ENCODE data around the gene PRLHR.
A peak's percentile ranks its signal among the peaks of the same experiment; 100 is the strongest.

Gene PRLHR

DNA sequence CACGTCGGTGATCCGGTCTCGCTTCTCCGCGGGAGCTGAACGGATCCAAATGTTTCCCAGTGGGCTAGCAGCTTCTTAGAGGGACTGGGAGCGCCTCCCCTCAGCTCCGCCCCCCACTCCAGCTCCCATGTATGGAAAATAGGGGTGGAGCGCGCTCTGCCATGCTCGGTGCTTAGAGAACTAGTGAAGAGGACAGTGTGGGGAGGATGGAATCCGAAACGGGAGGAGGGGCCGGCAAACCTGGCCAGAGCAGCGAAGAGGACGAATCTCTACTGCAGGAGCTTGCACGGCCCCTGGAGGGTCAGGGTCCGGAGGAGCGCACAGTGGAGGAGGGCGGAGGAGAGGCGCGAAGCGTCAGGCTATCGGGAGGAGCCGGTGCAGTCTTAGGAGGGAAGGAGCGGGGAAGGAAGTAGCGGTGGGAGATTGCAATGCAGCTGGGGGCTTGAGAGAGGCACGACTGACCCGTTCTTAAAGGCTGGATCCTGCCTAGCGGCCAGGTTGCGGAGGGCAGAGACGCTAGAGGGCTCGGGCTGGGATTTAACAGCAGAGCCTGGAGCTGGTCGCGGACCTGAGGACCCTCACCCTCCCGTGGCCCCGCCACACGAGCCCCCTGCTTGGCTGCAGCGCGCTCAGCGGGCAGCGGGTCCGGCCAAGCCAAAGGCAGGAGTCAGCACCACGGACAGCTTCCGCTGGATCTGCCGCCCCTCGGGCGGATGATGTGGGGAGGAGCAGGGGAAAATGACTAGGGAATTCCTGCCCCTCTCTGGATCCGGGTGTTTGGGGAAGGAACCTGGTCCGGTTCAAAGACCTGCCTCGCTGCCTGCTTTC, at the start of gene PRLHR:
TSS of gene PRLHR (minus strand) at position 51 of the 828 bp plus-strand sequence. CDS start 404 bp downstream, outside the sequence.
- TF ChIP-seq, protein P1, sequence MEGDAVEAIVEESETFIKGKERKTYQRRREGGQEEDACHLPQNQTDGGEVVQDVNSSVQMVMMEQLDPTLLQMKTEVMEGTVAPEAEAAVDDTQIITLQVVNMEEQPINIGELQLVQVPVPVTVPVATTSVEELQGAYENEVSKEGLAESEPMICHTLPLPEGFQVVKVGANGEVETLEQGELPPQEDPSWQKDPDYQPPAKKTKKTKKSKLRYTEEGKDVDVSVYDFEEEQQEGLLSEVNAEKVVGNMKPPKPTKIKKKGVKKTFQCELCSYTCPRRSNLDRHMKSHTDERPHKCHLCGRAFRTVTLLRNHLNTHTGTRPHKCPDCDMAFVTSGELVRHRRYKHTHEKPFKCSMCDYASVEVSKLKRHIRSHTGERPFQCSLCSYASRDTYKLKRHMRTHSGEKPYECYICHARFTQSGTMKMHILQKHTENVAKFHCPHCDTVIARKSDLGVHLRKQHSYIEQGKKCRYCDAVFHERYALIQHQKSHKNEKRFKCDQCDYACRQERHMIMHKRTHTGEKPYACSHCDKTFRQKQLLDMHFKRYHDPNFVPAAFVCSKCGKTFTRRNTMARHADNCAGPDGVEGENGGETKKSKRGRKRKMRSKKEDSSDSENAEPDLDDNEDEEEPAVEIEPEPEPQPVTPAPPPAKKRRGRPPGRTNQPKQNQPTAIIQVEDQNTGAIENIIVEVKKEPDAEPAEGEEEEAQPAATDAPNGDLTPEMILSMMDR (IDR thresholded peaks at IDR 0.05): no peak
- Histone ChIP-seq H3K27ac (no peak within 1 kb of the TSS), H3K4me3 (peak within 1 kb of the TSS; percentile 17)
- no peak for DNase-seq (ENCODE audit: low spot score)

DNA sequence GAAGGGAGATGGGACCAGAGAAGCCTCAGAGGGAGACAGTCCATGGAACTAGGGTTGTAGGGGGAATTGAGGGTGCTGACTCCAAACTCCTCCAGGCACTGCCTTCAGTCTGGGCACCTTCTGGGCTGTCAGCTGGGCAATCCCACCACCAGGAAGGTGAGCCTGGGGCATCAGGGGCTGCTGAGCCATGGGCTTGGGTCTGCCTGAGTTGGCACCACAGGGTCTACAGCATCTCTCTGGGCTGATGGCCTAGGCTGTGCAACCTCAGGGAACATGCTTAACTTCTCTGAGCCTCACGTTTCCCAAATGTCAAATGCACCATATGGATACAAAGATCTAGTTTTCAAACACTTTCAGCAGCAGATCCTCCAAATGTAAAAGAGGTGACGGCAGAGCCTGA, 46.8 kb upstream of the PRLHR start:
- Histone ChIP-seq H3K4me3 (no peak overlapping the region), H3K27ac (no peak overlapping the region)
- TF ChIP-seq, protein P1 (IDR thresholded peaks at IDR 0.05): no peak
- DNase-seq (ENCODE audit: low spot score): no peak

DNA sequence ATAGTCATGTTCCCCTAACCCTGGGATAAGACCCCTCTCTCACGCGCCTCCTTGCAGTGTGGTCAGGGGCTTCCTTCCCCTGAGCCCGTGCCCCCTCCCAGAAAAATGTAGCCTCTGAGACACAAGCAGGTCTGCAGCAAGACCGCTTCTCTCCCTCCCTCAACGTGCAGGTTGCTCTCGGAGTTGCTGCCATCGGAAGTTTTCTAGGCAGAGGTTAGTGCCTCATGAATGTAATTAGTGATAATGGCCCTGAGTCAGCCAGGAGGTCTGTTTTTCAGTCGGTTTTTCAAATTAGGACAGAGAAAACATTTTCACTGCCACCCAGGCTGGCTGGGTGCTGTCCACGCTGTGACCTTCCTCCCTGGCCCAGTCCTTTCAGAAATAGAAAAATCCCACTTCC, 43.2 kb upstream of the PRLHR start:
- TF ChIP-seq, protein P1 (IDR thresholded peaks at IDR 0.05): no peak
- Histone ChIP-seq H3K27ac (no peak overlapping the region), H3K4me3 (no peak overlapping the region)
- DNase-seq (ENCODE audit: low spot score): no peak

DNA sequence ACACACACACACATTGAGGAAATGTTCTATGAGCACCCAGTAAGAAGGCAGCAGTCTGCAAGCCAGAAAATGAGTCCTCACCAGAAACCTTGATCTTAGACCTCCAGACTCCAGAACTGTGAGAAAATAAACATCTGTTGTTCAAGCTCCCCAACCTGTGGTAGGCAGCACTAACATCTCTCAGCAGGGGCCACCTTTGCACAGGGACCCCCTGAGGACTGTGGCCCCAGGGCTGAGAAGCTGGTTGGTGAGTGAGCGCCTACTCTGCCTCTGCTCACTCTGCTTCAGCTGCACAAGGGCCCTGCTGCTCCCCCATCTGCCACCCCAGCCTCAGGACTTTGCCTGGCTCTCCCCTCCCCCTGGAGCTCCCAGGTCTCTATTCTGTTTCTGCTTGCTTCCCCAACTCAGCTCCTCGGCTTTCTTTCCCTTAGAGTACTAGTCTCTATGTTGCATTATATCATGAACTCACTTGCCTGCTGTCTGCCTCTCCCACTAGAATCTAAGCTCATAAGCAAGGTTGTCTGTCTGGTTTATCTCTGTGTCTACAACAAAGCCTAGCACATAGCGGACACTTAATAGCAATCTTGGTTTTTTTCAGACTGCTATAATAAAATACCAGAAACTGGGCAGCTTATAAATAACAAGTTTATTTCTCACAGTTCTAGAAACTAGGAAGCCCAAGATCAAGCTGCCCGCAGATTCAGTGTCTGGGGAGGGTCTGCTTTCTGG, 40.4 kb upstream of the PRLHR start:
- no peak for DNase-seq (ENCODE audit: low spot score)
- H3K27ac ChIP-seq: no peak overlapping the region
- TF ChIP-seq, protein P1 (IDR thresholded peaks at IDR 0.05): no peak
- H3K4me3 ChIP-seq: no peak overlapping the region

DNA sequence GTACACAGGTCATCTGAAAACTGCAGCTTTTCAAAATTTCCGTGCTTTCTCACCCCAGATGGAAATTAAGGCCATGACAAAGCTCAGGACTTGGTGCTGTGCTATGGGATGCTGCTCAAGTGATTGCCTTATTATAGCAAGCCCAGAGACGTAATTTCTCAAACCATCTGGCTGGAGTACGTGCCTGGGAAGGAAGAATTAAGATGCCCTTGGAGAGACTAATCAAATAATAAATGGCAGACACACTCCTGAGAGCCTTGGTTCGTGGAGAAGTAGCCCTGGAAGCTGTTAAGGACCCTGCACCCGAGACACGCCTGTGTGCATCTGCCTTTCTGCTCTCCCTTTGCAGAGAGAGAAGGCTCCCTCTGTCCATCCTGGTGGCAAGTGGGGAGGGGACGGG, 38.3 kb upstream of the PRLHR start:
- no peak for DNase-seq (ENCODE audit: low spot score)
- Histone ChIP-seq H3K27ac (no peak overlapping the region), H3K4me3 (no peak overlapping the region)
- TF ChIP-seq, protein P1 (IDR thresholded peaks at IDR 0.05): no peak

DNA sequence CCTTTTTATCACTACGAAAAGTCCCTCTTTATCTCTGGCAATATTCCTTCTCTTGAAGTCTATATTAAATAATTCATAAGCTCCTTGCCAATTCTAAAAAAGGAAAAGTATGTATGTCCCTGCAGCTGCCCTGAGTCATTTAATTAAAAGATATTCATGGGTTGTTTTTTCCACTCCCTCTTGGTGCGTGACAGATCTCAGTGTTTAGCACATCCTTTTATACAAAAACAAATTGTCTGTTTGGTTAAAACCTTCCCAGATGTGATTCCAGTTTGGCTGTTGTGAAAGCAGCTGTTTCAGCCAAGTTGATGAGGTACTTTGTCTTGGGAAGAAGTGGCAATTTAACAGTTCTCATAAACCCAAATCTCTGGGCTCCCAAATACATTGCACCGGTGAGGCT, 33.8 kb upstream of the PRLHR start:
- DNase-seq (ENCODE audit: low spot score): no peak
- Histone ChIP-seq H3K4me3 (no peak overlapping the region), H3K27ac (no peak overlapping the region)
- TF ChIP-seq, protein P1 (IDR thresholded peaks at IDR 0.05): no peak
